Pulmonary artery endothelial cell (primary cell): ENCODE measurements around the gene RBBP8. TPM values are rescaled to one million over a fixed set of nuclear protein-coding genes. Genes with fewer than 3 reads are reported as not detected.
A peak's percentile ranks its signal among the peaks of the same experiment; 100 is the strongest.
"Not testable (repeated sequence)": the region's sequence is repeated elsewhere in the genome, so short reads cannot be mapped to it uniquely, and the experiment has no call there.

Experiments
- DNase-seq: peaks from one replicate; pipeline ENCODE4 v3.0.0-alpha.2; 2011; ENCODE audit warnings: low read depth, low spot score
- total RNA-seq: library from RNA; depleted of rRNA; stranded (reverse); fragments of >200 nt; gene quantifications from 2 replicates; pipeline ENCODE4 v1.2.3, GENCODE V29; 2014

Gene RBBP8
- total RNA-seq: 12.5 and 15.2 TPM in 2 replicates

GRCh38 chr18:22933206-22933965 lies at the start of gene RBBP8:
Gene RBBP8, plus strand, starts transcription at chr18:22933328. Its CDS starts 3,524 bp downstream, at chr18:22936852.
- DNase-seq: peak; percentile 30

- DNase-seq: no peak
Measured at GRCh38 chr18:22883827-22884226, 49.3 kb upstream of the RBBP8 start.

GRCh38 chr18:22885694-22886093 lies 47.4 kb upstream of the RBBP8 start:
- not testable (repeated sequence) for DNase-seq

GRCh38 chr18:22899421-22899820 lies 33.7 kb upstream of the RBBP8 start:
- DNase-seq: no peak

GRCh38 chr18:22900558-22901238 lies 32.4 kb upstream of the RBBP8 start:
- DNase-seq: no peak

- DNase-seq: no peak
Measured at GRCh38 chr18:22902093-22902492, 31.0 kb upstream of the RBBP8 start.

- DNase-seq: not testable (repeated sequence)
Measured at GRCh38 chr18:22903248-22903647, 29.9 kb upstream of the RBBP8 start.

- DNase-seq: no peak
Measured at GRCh38 chr18:22912149-22912548, 21.0 kb upstream of the RBBP8 start.

GRCh38 chr18:22912835-22913234 lies 20.3 kb upstream of the RBBP8 start:
- DNase-seq: no peak

- DNase-seq: no peak
Measured at GRCh38 chr18:22913861-22914260, 19.3 kb upstream of the RBBP8 start.

GRCh38 chr18:22914633-22915032 lies 18.5 kb upstream of the RBBP8 start:
- DNase-seq: no peak

- DNase-seq: no peak
Measured at GRCh38 chr18:22915337-22915736, 17.8 kb upstream of the RBBP8 start.

- DNase-seq: no peak
Measured at GRCh38 chr18:22921772-22922171, 11.4 kb upstream of the RBBP8 start.

- DNase-seq: no peak
Measured at GRCh38 chr18:22924589-22924988, 8.5 kb upstream of the RBBP8 start.

- no peak for DNase-seq
Measured at GRCh38 chr18:22926454-22926853, 6.7 kb upstream of the RBBP8 start.

GRCh38 chr18:22928339-22928738 lies 4.8 kb upstream of the RBBP8 start:
- DNase-seq: no peak

GRCh38 chr18:22930089-22930713 lies 2.9 kb upstream of the RBBP8 start:
- DNase-seq: peak; percentile 29

- no peak for DNase-seq
Measured at GRCh38 chr18:22932885-22933205, 283 bp upstream of the RBBP8 start.

- DNase-seq: no peak
Measured at GRCh38 chr18:22933966-22934423, 867 bp downstream of the RBBP8 start.

- no peak for DNase-seq
Measured at GRCh38 chr18:22934789-22935188, 1.7 kb downstream of the RBBP8 start.

- no peak for DNase-seq
Measured at GRCh38 chr18:22935431-22935830, 2.3 kb downstream of the RBBP8 start.

GRCh38 chr18:22936515-22936914 lies 3.4 kb downstream of the RBBP8 start:
- no peak for DNase-seq
